IPS-18c (cell line): ENCODE results near the gene GLIPR1.
"Not testable (repeated sequence)": the region's sequence is repeated elsewhere in the genome, so short reads cannot be mapped to it uniquely, and the experiment has no call there.

Experiments used
- H3K4me3 ChIP-seq: 2 replicates; pipeline ENCODE4 v1.7.0; 2013; ENCODE audit warnings: low read depth, mild to moderate bottlenecking, low read length, moderate library complexity; ENCODE audit not compliant: insufficient read depth
- H3K9me3 ChIP-seq: one replicate; pipeline ENCODE4 v1.6.1; 2013; ENCODE audit warnings: mild to moderate bottlenecking, low read length, moderate library complexity; ENCODE audit not compliant: control insufficient read depth, insufficient read depth

The GLIPR1 gene

DNA sequence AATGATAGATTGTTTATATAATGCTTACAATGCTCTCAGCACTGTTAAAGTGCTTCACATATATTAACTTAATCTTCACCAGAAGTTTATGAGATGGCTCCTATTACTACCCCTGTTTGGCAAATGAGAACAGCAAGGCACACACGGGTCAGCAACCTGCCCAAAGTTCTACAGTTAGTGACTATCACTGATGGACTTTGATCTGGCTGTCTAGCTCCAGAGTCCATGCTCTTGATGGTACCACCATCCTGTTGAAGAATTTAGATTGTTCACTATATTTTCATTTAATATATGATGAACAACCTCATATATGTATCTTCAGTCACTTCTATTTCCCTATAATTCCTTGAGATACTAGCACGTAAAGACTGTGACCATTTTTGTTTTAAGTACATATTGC is 10.6 kb downstream of the GLIPR1 start:
- Histone ChIP-seq H3K4me3 (no peak overlapping the region), H3K9me3 (no peaks in the 10 kb centered on the region)

- Histone ChIP-seq H3K9me3 (no peaks in the 10 kb centered on the region), H3K4me3 (no peak overlapping the region)
Observed at GRCh38 chr12:75503459-75503858, 22.9 kb downstream of the GLIPR1 start.

DNA sequence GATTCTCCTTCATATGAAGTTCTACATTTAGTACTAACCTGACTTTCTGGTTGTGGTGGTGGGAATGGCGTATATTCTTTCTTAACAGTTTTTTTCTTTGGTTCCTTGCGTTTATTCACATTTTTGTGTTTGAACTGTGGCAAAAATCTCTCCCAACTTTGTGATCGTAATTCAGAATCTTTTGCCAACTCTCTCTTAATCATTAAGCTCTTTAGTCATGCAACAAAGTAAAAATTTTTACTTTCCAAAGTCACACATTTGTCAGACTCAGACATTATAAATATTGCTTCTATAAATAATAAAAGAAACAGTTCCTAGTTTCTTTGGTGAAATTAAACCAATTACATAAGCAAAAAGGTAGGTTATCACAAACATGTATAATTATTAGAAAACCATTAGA is 23.3 kb downstream of the GLIPR1 start:
- no peak overlapping the region for H3K4me3 ChIP-seq
- H3K9me3 ChIP-seq: no peaks in the 10 kb centered on the region

GRCh38 chr12:75505706-75506312 is 25.3 kb downstream of the GLIPR1 start:
- Histone ChIP-seq H3K4me3 (no peak overlapping the region), H3K9me3 (no peaks in the 10 kb centered on the region)

DNA sequence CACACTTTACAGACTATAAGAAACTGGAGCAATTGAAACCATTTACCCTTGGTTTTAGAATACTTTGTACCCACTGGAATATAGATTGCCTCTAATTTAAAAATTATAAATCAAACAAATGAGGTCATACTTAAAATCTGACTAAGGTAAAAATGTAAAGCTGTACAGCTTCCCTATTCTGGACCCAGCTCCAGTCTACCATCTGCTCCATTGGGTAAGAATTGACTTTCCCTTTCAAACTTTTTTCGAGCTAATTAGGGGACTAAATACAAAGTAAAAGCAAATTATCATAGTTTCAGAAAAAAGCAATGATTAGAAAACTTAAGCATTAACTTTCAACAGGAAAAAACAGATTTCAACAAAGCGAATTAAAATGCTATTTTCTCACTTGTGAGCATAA is 26.5 kb downstream of the GLIPR1 start:
- Histone ChIP-seq H3K9me3 (no peaks in the 10 kb centered on the region), H3K4me3 (no peak overlapping the region)

GRCh38 chr12:75508159-75508558 is 27.6 kb downstream of the GLIPR1 start:
- Histone ChIP-seq H3K9me3 (no peaks in the 10 kb centered on the region), H3K4me3 (no peak overlapping the region)

DNA sequence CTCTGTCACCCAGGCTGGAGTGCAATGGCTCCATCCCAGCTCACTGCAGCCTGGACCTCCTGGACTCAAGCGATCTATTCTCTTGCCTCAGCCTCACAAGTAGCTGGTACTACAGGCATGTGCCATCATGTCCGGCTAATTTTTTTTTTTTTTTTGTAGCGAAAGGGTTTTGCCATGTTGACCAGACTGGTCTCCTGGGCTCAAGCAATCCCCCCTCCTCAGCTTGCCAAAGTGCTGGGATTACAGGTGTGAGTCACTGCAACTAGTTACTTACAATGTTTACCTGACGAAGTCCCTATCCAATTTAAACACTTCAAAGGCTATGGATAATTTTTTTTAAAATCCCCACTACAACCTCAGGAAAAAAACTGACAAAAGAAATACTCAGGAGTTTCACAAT is 29.1 kb downstream of the GLIPR1 start:
- H3K9me3 ChIP-seq: no peaks in the 10 kb centered on the region
- H3K4me3 ChIP-seq: no peak overlapping the region; the same call in 1 of the 2 replicates

DNA sequence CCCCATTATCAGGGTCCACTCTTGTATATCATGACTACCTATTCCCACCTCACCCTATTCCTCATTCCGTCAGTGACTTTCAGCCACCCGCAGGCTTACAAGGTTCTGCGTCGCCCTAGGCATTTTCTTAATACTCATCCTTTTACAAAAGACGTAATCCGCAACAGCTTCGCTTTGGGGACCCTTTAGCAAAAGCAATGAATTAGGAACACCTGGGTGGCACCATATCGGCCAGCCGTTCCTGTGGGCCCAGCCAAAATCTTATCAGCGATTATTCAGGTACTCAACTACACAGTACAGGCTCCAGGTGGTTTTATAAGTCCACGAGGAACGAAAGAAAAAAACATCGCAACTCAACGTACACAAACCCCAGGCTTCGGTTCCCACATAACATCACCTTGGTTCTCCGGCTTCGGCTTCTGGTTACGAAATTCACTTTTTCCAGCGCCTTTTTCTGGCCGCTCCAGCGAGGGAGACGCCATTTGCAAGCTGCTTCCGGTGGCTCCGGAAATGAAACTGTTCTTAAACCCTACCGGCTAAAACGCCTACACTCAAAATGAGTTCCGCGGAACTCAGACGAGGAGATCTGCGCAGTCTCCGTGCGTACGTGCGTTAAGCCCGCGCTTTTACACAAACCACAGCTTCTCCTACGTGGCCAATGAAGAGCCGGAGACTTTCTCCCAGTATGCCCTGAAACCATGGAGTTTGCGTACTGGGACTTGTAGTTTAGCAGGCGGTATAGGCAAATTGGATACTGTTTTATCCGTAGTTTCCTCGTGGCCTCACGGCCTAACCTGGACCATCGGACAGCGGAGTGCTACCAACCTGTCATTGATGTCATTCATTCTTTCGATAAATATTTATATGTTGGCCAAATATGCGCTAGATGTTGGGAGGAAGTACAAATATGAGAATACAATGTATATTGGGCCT is 30.8 kb downstream of the GLIPR1 start, which contains the start of gene KRR1:
TSS of gene KRR1 (minus strand) at position 494 of the 933 bp plus-strand sequence. CDS start at position 482, 12 bp downstream.
- Histone ChIP-seq H3K4me3 (peak within 1 kb of the TSS; percentile 83), H3K9me3 (no peaks in the 10 kb centered on the region)

DNA sequence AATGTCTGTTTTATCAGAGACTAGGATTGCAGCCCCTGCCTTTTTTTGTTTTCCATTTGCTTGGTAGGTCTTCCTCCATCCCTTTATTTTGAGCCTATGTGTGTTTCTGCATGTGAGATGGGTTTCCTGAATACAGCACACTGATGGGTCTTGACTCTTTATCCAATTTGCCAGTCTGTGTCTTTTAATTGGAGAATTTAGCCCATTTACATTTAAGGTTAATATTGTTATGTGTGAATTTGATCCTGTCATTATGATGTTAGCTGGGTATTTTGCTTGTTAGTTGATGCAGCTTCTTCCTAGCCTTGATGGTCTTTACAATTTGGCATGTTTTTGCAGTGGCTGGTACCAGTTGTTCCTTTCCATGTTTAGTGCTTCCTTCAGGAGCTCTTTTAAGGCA is 40.7 kb downstream of the GLIPR1 start:
- H3K4me3 ChIP-seq, H3K9me3 ChIP-seq: not testable (repeated sequence)

- H3K4me3 ChIP-seq, H3K9me3 ChIP-seq: not testable (repeated sequence)
Observed at GRCh38 chr12:75522124-75522523, 41.6 kb downstream of the GLIPR1 start.

DNA sequence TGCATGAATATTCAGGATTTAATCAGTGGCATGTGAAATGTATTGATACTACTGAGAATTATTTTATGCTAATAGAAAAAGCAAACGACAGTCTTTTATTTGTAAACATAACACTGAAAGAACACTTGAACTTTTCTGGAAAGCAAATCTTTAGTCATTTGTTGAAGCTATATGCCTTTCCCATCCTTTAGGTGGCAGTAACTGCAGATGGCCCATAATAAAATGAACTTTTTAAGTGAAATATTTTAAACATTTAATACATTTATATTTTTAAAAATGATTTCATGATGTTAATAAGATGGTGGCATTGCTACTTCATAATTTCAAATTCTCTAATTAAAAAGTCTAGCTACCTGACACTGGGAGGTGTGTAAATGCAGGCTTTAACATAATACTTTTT is 44.7 kb downstream of the GLIPR1 start:
- H3K9me3 ChIP-seq: no peaks in the 10 kb centered on the region
- H3K4me3 ChIP-seq: no peak overlapping the region

GRCh38 chr12:75526655-75527511 is 46.3 kb downstream of the GLIPR1 start:
- no peak overlapping the region for H3K4me3 ChIP-seq
- no peaks in the 10 kb centered on the region for H3K9me3 ChIP-seq

DNA sequence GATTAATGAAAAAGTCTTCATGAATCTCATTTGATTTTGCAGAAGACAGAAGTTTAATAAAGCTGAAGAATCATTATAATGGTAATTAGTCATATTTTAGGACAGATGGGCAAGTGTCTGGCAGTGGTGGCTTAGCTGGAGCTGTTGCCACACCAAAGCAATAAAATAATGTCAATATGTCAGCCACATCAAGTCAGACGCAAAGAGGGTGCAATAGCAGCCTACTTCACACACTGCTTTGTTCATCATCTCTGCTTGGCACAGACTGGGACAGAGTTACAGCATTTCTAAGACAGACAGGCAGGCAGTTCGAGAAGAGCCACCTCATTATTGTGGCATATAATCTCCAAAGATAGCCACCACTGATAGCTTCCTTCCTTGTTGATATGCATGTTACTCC is 47.7 kb downstream of the GLIPR1 start:
- Histone ChIP-seq H3K9me3 (no peaks in the 10 kb centered on the region), H3K4me3 (no peak overlapping the region)

DNA sequence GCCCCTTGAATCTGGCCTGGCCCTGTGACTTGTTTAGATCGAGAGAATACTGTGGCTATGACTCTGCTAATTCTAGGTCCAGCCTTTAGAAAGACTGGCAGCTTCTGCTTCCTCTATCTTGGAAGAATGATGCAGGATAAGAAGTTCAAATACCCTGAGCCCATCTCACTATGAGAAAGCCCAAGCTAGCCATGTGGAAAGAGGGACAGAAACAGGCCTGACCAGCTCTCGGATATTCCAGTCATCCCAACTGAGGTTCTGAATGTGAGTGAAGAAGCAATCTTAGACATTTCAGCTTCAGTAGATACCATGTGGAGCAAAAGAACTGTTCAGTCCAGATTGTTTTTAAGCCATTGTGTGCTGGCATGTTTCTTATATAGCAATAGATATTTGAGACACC is 48.1 kb downstream of the GLIPR1 start:
- H3K9me3 ChIP-seq: no peaks in the 10 kb centered on the region

DNA sequence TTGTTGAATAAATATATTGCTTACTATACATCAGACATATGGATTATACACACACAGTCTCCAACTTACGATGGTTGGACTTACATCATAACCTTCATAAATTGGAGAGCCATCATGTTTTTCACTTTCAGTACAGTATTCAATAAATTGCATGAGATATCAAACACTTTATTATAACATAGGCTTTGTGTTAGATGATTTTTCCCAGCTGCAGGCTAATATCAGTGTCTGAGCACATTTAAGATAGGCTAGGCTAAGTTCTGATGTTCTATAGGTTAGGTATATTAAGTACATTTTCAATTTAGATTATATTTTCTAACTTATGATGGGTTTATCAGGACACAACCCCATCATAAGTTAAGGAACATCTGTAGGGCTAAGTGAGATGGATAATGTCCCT is 48.8 kb downstream of the GLIPR1 start:
- H3K9me3 ChIP-seq: no peaks in the 10 kb centered on the region
- H3K4me3 ChIP-seq: no peak overlapping the region

More for the DNA sequence above, 48.1 kb downstream of the GLIPR1 start:
- no peak overlapping the region for H3K4me3 ChIP-seq

GRCh38 chr12:75529826-75530225 is 49.3 kb downstream of the GLIPR1 start:
- Histone ChIP-seq H3K4me3 (no peak overlapping the region), H3K9me3 (no peaks in the 10 kb centered on the region)

DNA sequence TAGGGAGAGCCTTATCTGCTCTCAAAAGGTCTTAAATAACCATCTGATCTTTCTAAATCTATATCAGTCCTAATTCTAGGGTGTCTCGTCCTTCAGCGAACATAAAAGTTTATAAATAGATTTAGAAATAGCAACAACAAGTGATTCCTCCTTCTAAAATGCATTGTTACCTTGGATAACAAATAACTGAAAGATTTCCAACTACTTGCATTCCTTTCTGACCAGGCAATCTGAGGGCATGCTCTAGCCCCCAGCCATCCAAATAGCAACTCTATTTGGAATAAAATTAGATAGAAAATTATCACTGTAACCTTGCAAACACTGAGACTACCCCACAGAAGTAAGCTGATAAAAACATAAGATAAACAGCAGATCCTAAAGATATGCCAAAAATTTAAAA is 52.7 kb downstream of the GLIPR1 start:
- Histone ChIP-seq H3K4me3 (no peak overlapping the region), H3K9me3 (no peaks in the 10 kb centered on the region)
